IPS-11a (cell line): ENCODE data around the gene ACTR5.

Experiments
- H3K4me3 ChIP-seq: one replicate; pipeline ENCODE4 v1.5.1; 2013; ENCODE audit warnings: low read depth, low read length, control low read depth

ACTR5 gene

DNA sequence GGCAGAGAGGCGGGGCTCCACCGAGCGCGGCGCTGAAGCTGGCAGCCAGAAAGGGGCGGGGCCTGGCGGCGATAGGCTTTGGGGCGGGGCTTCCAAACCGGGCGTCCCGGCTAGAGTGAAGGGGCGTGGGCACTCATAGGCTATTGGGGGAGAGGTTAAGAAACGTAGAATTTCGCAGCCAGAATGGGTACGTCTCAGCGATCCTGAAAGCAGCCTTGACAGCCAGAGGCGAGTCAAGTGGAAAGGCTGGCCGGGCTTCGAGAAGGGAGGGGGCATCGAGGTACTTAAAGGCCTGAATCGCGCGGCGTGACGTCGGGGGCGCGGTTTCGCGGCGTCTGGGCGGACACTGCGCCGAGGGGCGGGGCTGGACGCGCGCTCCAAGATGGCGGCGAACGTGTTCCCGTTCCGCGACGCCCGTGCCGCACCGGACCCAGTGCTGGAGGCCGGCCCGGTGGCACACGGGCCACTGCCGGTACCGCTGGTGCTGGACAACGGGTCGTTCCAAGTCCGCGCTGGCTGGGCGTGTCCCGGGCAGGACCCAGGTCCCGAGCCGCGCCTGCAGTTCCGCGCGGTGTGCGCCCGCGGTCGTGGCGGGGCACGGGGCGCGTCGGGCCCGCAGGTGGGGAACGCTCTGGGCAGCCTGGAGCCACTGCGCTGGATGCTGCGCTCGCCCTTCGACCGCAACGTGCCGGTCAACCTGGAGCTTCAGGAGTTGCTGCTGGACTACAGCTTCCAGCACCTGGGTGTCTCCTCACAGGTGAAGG is at the start of gene ACTR5:
Gene ACTR5 (plus strand): TSS at position 364 of the 764 bp plus-strand sequence. CDS start 19 bp downstream, at position 383.
- peak within 1 kb of the TSS; percentile 93 for H3K4me3 ChIP-seq

DNA sequence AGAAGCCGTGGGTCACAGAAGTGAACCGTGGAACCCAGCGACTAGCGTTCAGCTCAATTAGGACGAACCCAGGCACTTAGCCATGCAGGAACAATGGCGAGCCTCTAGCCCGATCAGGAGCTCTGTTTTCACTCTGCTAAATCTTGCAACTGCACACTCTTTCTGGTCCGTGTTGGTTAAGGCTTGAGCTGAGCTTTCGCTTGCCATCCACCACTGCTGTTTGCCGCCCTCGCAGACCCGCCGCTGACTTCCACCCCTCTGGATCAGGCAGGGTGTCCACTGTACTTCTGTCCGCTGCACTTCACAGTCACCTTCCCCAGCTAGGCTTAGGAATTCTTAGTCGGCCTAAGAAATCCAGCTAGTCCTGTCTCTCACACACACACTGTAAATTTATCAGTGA is 49.7 kb upstream of the ACTR5 start:
- no peak overlapping the region for H3K4me3 ChIP-seq

DNA sequence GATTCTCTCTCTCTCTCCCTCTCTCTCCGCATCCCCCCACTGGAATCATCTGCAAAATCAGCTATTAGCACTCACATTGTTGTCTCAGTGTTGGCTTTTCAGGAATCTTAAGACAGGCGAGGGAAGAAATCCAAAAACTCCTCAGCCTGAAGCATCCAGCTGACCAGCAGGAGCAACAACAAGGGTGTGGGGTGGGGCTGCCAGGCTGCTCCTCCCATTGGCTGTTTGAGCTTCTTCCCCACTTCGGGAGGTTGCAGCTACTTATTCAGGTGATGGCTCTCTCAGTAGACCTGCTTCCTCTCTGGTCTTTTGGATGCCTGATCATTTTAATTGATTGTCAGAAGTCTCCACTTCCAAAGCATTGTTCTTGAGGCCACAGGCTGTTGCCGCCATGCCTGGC is 48.1 kb upstream of the ACTR5 start:
- H3K4me3 ChIP-seq, result no peak overlapping the region

DNA sequence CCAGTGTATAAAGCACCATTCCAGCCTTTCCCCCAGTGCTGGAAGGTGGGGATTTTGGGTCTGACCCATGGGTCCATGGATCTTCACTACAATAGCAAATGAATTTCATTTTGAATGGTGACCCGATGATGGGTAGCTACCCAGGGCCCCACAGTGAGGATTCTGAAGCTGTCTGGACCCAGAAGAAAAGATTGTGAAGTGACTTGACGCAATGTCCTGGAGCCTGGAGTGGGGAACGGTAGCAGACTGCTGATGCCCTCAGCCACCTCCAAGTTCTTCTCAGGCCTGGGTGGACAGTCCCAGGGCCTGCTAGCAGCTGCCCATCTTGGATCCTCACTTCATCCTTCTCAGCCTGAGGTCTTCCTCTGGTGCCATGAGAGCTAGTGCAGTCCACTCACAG is 47.3 kb upstream of the ACTR5 start:
- no peak overlapping the region for H3K4me3 ChIP-seq

DNA sequence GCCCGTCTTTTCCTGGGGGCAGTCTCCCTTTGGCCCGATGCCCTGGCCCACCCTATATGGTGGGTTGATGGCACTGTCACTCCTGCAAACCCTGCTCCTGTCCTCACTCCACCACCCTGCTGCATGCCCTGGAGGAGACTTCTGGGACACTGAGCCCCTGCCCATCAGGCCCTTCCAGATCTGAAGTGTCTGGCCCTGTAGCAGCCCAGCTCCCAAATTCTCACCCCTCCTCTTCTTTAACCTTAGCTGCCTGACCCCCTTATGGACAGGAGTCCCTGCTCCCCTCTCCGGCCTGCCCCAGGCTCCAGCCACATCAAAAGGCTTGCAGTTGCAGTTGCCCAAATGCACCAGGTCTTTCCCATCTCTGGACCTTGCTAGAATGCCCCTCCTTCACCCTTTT is 44.7 kb upstream of the ACTR5 start:
- no peak overlapping the region for H3K4me3 ChIP-seq

DNA sequence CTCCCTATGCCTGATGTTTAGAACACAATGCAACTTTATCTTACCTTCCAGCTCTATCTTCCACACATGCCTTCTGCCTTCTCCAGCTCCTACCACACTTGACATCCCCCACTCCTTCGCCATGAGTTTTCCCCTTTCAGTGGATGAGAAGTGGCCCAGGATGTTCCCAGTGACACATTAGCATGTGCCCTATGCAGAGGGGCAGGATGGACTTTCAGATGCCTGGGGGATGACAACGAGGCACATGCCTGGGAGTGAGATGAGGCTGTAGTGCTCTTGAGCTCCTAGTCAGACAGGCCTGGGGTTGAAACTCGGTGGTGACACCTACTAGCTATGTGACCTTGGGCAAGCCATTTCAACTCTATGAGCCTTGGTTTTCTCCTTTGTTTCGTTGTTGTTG is 44.1 kb upstream of the ACTR5 start:
- H3K4me3 ChIP-seq, result no peak overlapping the region

DNA sequence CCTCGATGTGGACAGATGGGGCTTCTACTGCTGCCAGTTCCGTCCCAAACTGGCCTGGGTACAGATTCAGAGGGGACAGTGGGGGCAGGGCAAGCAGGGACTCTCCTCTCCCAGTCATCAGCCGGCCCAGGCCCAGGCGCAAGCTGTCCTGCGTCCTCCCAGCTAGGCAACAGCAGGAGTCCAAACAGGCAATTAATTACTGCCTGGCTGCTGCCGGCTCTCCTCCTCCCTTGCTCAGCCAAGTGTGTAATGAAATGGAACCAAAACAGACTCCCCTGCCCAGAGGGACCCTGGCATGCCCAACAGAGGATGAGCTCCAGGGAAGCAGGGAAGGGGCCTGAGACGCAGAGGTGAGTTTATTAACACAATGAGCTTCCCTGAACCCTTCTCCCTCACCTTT is 41.8 kb upstream of the ACTR5 start:
- H3K4me3 ChIP-seq, result no peak overlapping the region

DNA sequence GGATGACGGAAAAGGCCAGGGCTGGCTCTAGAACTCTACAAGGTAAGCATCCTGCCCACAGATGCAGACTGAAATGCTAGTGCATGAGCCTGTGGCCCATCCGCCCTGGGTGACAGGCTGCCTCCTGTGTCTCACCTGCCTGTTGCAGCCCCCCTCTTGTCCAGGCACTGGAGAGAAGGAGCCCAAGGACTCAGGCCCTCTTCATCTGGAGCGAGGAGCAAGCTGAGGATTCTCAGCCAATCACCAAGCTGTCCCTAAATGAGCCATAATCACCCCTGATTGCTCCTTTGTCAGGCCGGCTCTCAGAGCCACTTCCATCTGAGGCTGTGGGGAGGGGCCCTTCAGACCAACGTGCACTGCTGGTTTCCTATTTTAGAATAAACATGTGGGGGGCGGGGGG is 34.0 kb upstream of the ACTR5 start:
- no peak overlapping the region for H3K4me3 ChIP-seq

DNA sequence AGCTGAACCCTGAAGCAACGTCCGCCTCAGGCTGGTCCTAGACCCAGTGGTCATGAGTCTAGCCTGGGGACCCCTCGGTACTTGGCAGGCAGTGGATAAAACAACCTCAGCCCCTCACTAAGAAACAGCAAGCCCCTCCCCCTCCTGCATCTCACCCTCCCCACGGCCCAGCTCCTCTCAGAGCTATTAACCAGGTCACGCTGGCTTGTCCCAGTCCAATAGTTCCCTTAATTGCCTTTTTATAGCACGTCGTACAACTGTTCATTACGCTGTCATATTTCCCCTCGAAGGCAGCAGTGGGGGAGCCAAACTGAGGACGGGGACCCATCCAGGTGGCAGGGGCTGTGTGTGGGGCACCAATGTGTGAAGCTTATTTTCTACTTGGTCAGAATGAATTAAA is 32.6 kb upstream of the ACTR5 start:
- no peak overlapping the region for H3K4me3 ChIP-seq

DNA sequence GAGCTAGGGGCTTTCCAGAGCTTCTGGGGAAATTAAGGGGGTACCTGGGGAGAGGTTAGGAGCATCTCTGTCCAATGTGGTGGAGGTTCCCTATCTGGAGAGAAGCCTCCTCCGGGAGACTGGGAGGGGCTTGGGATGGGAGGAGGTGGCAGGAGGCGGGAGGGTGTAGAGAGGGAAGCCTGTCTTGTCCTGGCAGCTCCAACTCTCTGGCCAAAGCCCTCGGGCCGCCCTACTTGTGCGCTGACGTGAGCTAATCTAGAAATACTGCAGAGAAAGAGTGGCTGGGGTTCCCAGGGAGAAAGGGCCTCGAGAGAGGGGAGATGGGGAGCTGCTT is 25.6 kb upstream of the ACTR5 start:
- no peak overlapping the region for H3K4me3 ChIP-seq

DNA sequence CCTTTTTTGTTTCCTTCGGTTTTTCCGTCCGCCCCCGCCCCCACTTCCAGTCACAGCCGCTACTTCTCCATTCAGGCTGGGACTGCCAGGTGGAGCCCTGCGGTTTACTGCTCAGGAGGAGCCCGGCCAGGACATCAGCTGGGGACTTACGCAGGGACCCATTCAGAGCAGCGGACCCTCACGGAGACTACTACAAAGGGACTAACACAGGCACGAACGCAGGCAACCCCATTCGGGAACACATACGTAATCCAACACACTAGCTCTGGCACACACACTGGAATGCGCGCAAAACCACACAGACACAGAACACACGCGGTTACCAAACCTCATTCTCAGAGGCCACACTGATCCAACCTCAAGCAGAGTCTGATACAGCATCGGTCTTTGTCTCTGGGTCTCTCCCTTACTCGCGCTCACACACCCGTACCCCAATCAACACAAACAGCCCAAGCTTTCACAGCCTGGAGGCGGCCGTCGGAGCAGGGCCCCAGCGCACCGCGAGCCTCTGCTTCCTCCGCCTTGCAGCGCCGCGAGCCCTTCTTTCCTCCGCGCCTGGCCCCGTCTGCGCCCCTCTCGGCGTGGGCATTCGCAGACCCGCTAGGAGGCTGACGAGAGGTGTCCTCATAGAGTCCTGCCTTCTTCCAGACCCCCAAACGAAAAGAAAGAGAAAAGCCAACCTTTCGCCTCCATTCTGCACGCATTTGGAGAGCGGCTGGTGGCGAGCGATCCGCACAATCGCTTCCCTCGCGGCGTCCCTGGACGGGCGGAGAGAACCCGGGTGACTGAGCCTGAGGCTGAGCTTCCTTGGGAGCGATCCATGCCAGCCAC is 25.0 kb upstream of the ACTR5 start:
- H3K4me3 ChIP-seq, result peak overlapping the region; percentile 6

DNA sequence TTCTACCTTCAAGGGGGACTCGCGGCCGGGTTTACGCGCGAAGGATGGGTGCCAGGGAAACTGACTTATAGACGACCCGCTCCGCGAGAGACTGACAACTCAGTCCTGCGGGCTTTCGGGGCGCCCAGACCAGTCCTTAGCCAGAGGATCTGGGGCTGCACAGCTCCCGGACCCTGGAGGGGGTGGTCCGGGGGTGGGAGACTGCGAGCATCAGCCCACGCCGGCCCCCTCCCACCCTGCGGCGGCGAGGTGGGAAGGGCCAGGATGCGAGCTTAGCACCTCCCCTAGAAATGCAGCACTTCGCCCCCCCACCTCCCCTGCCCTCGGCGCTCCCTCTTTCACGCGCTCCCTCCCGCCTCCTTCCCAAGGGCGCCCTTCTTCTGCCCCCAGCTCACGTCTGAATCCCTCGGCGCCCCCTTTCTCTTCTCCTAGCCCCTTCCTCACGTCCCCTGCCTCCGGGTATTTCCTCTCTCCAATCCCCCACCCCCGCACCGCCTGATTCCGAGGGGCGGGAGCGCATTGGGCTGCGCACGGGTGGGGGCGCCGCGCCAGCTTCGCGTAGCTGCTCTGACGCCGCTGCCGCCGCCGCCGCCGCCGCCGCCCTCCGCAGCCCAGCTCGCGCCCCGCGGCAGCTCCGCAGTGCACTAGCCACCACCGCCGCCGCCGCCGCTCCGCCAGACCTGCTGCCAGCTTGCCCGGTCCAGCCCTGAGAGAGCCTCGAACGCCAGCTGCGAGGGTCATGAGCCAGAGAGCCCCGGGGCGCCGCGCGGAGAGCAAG is 24.2 kb upstream of the ACTR5 start, which contains the start of gene SLC32A1:
Gene SLC32A1 (plus strand): TSS at position 639 of the 778 bp plus-strand sequence. CDS start 239 bp downstream, outside the sequence.
- H3K4me3 ChIP-seq, result peak within 1 kb of the TSS; percentile 6

DNA sequence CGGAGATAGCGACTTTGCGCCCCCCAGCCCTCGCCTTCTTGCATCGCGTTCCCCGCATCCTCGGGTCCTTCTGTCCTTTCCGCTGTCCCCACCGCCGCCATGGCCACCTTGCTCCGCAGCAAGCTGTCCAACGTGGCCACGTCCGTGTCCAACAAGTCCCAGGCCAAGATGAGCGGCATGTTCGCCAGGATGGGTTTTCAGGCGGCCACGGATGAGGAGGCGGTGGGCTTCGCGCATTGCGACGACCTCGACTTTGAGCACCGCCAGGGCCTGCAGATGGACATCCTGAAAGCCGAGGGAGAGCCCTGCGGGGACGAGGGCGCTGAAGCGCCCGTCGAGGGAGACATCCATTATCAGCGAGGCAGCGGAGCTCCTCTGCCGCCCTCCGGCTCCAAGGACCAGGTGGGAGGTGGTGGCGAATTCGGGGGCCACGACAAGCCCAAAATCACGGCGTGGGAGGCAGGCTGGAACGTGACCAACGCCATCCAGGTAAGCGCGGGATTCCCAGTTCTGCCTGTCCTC is 23.6 kb upstream of the ACTR5 start:
- no peak overlapping the region for H3K4me3 ChIP-seq

DNA sequence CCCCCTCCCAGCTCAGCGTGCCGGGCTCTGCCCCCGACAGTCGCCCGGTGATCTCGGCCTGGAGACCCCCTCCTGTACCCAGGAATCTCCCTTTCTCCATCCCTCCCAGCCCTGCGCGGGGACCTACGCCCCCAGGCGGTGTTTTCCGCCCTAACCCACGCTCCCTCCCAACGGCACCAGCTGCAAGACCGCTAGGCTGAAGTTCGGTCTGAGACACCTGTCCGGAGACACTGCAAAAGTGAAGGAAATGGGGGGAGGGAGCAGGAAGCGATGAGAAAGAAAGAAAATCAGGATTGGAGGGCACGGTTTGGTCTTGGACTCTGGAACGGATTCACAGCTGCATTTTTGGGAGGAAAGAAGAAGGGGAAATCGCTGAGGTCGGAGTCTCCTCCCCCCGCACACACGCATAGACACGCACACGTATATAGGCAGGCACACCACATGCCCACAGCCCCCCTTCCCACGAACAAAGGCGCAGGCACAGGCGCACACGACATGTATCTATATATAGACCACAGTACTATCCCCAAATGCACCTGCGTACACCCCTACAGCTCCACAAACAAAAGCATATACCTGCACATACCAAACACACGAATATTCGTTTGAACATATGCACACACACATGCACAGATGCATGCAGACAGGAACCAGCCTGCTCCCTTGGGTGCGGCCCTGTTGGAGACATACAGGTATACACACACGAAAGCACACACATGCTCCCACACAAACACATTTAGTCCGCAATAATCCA is 22.9 kb upstream of the ACTR5 start:
- no peak overlapping the region for H3K4me3 ChIP-seq

DNA sequence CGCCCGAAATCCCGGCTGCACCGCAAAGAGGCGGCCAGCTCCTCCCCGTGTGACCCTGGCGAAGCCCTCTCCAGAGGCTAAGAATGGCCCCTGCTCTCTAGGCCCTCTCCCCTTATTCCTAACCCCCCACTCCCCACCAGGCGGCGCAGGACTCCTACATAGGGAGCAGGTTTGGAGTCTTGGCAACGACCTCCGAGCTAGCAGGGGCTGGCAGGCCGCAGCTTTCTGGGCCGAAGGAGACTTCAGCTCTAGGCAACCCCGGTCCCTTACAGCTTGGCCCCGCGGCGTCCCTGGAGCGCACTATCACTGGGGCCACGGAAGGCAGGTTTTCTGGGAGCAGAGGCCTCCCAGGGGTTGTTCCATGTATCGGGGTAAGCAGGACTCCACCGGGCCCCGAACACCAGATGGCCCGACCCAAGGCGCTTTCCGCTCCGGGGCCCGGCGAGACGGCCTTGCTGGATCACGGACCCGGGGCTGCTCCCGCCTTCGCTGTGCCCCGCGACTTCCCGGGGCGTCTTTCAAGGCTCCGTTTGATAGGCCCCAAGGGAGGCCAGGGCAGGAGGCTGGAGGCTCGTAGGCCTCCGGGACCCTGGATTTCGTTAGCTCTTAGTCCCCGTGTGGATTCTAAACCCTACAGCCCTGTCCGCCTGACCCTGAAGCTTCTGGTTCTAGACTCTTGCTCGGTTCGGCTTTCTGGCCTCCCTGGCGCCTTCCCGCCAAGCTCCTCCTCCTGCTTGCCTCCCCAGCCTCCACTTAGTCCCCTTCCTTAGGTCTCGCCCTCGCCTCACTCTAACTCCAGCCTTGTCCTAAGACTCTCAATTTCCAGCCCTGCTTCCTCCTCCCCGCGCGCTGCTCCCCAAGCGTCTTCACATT is 22.1 kb upstream of the ACTR5 start:
- H3K4me3 ChIP-seq, result no peak overlapping the region

DNA sequence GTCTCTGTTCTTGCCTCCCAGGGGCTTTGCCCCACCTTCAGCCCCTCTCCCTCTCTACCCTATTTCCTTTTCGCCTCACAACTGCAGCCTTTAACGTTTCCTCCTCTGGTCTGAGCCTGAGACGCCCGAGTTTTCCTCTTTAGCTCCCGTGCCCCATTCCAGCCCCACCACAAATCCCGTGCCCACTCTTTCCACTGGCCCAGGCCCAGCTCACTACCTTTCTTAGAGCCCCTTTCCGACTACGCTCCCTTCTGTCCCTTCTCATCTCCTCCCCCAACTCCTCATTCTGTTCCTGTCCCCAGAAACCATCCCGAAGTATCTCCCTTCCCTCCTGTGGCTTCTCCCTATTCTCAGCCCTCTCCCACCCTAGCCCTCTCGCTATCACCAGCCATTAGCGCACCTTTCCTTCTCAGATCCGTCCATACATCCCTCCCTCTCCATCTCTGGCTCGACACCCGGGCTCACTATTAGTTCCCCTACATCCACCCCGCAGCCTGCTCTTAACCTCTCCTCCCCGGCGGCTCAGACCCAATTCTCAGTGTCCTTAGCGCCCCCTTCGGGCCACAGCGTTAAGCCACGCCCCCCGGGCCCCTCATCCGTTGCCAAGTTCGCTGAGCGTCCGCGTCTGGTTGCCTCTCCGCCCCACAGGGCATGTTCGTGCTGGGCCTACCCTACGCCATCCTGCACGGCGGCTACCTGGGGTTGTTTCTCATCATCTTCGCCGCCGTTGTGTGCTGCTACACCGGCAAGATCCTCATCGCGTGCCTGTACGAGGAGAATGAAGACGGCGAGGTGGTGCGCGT is 21.3 kb upstream of the ACTR5 start:
- H3K4me3 ChIP-seq, result peak overlapping the region; percentile 43

DNA sequence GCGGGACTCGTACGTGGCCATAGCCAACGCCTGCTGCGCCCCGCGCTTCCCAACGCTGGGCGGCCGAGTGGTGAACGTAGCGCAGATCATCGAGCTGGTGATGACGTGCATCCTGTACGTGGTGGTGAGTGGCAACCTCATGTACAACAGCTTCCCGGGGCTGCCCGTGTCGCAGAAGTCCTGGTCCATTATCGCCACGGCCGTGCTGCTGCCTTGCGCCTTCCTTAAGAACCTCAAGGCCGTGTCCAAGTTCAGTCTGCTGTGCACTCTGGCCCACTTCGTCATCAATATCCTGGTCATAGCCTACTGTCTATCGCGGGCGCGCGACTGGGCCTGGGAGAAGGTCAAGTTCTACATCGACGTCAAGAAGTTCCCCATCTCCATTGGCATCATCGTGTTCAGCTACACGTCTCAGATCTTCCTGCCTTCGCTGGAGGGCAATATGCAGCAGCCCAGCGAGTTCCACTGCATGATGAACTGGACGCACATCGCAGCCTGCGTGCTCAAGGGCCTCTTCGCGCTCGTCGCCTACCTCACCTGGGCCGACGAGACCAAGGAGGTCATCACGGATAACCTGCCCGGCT is 20.6 kb upstream of the ACTR5 start:
- H3K4me3 ChIP-seq, result peak overlapping the region; percentile 43

DNA sequence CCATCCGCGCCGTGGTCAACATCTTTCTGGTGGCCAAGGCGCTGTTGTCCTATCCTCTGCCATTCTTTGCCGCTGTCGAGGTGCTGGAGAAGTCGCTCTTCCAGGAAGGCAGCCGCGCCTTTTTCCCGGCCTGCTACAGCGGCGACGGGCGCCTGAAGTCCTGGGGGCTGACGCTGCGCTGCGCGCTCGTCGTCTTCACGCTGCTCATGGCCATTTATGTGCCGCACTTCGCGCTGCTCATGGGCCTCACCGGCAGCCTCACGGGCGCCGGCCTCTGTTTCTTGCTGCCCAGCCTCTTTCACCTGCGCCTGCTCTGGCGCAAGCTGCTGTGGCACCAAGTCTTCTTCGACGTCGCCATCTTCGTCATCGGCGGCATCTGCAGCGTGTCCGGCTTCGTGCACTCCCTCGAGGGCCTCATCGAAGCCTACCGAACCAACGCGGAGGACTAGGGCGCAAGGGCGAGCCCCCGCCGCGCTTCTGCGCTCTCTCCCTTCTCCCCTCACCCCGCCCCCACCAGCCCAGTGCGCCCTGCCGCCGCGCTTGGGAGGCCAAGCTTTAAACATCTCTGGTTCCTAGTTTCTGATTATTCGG is 20.0 kb upstream of the ACTR5 start:
- peak overlapping the region; percentile 4 for H3K4me3 ChIP-seq
